ENCODE measurements around the gene PCDHGB3.

GRCh38 chr5:141328231-141328630, 41.8 kb upstream of the PCDHGB3 start:
- no peak for TF ChIP-seq CTCF (IDR thresholded peaks at IDR 0.05; ENCODE audit: extremely low read depth in 1 of 2, insufficient read depth in 1 of 2, low read depth in 1 of 2, low read length in 2 of 2)
- no peak for TF ChIP-seq POLR2A (IDR thresholded peaks at IDR 0.05; ENCODE audit: low read depth, low read length)
- no peak for TF ChIP-seq POLR2AphosphoS5 (IDR thresholded peaks at IDR 0.05; ENCODE audit: insufficient read depth, low read depth, low read length)
